ENCODE measurements around the gene SPDYE17. TPM values are rescaled to one million over a fixed set of nuclear protein-coding genes. Genes with fewer than 3 reads are reported as not detected.
A peak's percentile ranks its signal among the peaks of the same experiment; 100 is the strongest.
"Not testable (repeated sequence)": the region's sequence is repeated elsewhere in the genome, so short reads cannot be mapped to it uniquely, and the experiment has no call there.

Gene SPDYE17
- total RNA-seq, 2 donors from 2014 or later = not detected

DNA sequence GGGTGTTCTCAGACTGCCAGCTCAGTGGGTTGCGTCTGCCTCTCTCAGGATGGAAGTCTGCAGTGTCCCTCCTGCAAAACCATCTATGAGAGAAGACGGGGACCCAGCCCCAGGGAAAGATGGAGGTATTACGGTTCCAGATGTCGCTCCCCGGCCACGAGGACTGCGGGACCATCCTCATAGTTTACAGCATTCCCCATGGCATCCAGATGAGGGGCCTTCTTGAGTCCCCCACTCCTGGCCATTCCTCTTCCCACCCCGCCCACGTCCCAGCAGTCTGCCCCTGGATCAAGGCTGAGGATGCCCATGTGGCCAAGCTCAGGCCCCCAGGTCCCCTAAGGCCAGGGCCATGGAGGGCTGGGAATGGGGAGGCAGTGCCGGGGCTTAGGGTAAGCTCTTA, 28.9 kb downstream of the SPDYE17 start:
- not testable (repeated sequence) for ATAC-seq; H3K9me3 Mint-ChIP-seq; DNase-seq (ENCODE audit: low spot score in 2 of 2); H3K27ac Mint-ChIP-seq; H3K36me3 Mint-ChIP-seq

DNA sequence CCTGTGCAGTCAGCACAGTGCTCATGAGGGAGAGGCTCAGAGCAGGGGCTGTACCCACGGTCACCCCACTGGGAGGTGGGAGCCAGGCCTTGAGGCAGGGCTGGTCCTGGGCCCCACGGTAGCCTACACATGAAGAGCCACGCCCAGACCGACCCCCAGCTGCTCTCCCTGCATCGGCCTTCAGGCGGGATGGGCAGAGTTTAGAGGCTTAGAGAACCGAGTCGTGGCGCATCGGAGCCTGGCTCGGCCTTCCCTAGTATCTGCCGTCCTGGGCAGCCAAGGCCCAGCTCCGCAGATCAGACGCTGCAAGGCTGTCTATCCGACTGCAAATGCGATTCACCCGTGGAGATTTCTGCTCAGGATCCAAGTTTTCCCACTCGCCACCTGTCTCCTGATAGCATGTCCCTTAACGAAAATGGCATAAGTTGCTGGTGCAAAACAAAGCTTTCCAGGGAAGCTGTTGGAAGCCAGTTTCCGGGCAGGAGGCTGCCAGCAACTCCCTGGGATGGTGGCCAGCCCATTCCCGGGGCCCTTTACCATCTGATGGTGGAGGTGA, 29.4 kb downstream of the SPDYE17 start:
- not testable (repeated sequence) for ATAC-seq; H3K27ac Mint-ChIP-seq; H3K36me3 Mint-ChIP-seq; DNase-seq (ENCODE audit: low spot score in 2 of 2); H3K9me3 Mint-ChIP-seq

DNA sequence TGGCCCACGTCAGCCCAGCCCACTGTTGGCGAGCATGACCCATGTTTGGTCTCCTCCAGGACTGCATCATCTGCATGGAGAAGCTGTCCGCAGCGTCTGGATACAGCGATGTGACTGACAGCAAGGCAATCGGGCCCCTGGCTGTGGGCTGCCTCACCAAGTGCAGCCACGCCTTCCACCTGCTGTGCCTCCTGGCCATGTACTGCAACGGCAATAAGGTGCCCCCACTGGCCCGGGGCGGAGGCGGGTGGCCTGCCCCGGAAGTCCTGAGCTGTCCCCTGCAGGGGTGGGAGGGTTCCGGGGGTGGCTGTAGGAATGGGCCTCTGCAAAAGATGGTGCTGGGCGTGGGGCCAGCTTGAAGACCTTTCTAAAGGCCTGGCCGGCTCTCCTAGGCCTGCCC, 30.1 kb downstream of the SPDYE17 start:
- DNase-seq (ENCODE audit: low spot score in 2 of 2); H3K27ac Mint-ChIP-seq; H3K36me3 Mint-ChIP-seq; H3K9me3 Mint-ChIP-seq; ATAC-seq: not testable (repeated sequence)

DNA sequence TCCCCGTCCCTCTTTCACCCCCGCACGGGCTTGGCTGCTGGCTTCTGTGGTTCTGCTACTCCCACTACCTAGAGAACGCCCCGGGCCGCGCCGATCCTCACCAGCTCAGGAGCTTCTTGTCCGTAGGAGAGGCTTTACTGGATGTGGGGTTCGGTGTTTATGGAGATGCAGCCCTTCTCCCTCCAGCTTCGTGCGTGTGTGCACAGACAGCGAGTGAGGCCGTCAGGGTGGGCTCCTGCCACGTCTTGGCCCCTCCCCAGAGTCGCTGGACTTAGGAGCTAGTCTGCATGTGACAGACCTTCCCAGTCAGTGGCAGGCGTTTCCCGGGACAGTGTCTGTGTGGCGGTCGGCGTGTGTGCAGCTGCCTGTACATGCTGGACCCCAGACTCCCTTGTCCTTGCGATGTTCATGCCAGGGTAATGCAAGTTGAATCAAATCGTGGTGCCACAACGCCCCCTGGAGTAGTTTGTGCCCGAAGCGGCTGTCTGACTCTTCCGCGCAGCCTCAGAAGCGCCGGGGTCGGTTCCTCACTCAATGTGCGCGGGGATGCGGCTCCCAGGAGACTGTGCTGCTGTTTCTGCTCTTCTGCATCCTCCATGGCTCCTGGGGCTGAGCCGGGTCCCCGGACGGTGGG, 32.6 kb downstream of the SPDYE17 start:
- not testable (repeated sequence) for H3K36me3 Mint-ChIP-seq; DNase-seq (ENCODE audit: low spot score in 2 of 2); H3K27ac Mint-ChIP-seq; H3K9me3 Mint-ChIP-seq
- peak in 1 of 2 donors; percentile 37 for ATAC-seq

DNA sequence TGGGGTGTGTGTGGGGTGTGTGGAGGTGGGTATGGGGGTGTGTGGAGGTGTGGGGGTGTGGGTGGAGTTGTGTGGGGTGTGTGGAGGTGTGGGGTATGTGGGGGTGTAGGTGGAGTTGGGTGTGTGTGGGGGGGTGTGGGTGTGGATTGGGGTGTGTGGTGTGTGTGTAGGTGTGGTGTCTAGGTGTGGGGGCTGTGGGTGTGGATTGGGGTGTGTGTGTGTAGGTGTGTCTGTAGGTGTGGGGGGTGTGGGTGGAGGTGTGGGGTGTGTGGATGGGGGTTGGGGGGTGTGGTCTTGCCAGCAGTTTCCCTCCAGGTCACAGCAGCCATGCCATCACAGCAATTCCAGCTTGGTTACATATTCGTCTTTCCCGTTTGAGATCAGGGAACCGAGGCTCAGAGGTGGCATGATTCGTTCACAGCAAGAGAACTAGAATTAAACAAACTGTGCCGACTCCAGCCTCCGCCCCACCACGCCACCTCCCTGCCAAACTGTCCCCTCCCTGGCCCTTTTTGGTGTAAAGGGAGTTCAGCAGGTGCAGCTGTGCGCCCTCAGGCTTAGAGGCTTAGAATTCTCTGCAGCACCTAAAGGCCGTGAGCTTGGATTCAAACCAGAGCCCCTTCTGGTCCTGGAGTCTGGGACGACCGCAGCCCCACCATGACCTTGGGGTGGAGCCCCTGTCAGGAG, 33.3 kb downstream of the SPDYE17 start:
- not testable (repeated sequence) for H3K27ac Mint-ChIP-seq; H3K9me3 Mint-ChIP-seq; DNase-seq (ENCODE audit: low spot score in 2 of 2); H3K36me3 Mint-ChIP-seq
- peak; percentile 14 to 17 for ATAC-seq

DNA sequence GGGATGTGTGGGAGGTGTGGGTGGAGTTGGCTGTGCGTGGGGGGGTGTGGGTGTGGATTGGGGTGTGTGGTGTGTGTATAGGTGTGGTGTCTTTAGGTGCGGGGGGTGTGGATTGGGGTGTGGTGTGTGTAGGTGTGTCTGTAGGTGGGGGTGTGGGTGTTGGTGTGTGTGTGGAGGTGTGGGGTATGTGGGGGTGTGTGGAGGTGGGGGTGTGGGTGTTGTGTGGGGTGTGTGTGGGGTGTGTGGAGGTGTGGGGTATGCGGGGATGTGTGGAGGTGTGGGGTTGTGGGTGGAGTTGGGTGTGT, 33.9 kb downstream of the SPDYE17 start:
- no peak for ATAC-seq
- H3K36me3 Mint-ChIP-seq = no peaks in the 10 kb centered on the region
- no peak overlapping the region for H3K27ac Mint-ChIP-seq
- DNase-seq (ENCODE audit: low spot score in 2 of 2) = no peak
- no peaks in the 10 kb centered on the region for H3K9me3 Mint-ChIP-seq

DNA sequence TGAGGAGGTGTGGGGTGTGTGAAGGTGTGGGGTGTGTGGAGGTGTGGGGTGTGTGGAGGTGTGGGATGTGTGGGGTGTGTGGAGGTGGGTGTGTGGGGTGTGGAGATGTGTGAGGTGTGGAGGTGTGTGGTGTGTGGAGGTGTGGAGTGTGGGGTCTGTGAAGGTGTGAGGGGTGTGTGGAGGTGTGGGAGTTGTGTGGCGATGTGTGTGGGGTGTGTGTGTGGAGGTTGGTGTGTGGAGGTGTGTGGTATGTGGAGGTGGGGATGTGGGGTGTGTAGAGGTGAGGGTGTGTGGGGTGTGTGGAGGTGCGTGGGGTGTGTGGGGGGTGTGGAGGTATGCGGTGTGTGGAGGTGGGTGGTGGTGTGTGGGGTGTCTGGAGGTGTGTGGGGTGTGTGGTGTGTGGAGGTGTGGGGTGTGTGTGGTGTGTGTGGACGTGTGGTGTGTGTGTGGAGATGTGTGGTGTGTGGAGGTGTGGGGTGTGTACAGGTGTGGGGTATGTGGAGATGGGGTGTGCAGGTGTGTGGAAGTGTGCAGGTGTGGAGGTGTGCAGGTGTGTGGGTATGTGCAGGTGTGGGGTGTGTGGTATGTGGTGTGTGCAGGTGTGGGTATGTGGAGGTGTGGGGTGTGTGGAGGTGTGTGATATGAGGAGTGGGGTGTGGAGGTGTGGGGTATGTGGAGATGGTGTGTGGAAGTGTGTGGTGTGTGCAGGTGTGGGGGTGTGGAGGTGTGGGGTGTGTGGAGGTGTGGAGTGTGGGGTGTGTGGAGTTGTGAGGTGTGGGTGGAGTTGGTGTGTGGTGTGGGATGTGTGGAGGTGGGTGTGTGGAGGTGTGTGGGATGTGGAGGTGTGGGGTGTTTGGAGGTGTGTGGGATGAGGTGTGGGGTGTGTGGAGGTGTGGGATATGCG, 34.5 kb downstream of the SPDYE17 start:
- ATAC-seq (peak; percentile 22 to 25), DNase-seq (ENCODE audit: low spot score in 2 of 2) (no peak)
- H3K27ac Mint-ChIP-seq = no peak overlapping the region
- no peaks in the 10 kb centered on the region for H3K9me3 Mint-ChIP-seq
- no peaks in the 10 kb centered on the region for H3K36me3 Mint-ChIP-seq

DNA sequence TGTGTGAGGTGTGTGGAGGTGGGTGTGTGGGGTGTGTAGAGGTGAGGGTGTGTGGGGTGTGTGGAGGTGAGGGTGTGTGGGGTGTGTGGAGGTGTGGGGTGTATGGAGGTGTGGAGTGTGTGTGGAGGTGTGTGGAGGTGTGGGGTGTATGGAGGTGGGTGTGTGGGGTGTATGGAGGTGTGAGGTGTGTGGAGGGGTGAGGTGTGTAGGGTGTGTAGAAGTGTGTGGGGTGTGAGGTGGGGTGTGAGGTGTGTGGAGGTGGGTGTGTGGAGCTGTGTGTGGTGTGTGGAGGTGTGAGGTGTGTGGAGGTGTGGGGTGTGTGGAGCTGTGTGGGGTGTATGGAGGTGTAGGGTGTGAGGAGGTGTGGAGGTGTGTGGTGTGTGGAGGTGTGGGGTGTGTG, 35.2 kb downstream of the SPDYE17 start:
- H3K9me3 Mint-ChIP-seq; DNase-seq (ENCODE audit: low spot score in 2 of 2); H3K27ac Mint-ChIP-seq; H3K36me3 Mint-ChIP-seq: not testable (repeated sequence)
- peak; percentile 9 to 33 for ATAC-seq

DNA sequence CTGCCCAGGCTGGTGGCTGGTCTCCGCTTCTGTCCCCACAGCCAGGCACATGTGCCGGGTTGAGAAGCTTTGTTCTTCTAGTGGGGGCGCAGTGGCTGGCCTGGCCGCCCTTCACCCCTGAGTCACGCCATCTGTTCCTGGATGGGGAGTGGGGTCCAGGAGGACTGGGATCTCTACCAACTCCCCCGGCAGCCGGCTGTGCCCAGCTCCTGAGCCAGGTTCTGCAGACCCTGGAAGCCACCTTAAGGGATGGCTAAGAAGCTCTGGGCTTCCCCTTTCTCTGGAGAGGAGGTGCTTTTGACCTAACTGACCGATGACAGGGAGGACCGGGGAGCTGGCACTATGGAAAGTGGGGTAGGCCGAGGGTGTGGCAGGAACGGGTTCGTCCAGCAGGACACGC, 37.9 kb downstream of the SPDYE17 start:
- DNase-seq (ENCODE audit: low spot score in 2 of 2) = peak in 1 of 2 donors; percentile 35
- H3K36me3 Mint-ChIP-seq, H3K9me3 Mint-ChIP-seq, H3K27ac Mint-ChIP-seq, ATAC-seq: not testable (repeated sequence)

DNA sequence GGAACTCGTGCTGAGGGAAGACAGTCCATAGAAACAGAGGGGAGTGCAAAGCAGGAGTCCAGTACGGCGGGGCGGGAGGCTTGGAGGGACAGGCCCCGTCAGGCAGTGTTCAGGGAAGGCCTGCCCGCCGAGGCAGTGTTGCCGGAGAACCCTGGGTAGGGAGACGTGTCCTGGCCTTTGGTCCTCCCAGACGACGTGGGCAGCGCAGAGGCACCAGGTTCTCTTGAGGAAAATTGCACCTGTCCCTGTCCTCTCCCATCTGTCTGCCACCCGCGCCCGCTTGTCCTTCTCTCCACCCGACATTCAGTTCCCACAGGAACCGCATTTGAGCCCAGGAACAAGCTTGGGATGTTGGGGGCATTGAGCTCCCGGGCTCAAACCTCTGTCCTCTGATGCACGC, 38.3 kb downstream of the SPDYE17 start:
- DNase-seq (ENCODE audit: low spot score in 2 of 2); H3K27ac Mint-ChIP-seq; H3K9me3 Mint-ChIP-seq; H3K36me3 Mint-ChIP-seq; ATAC-seq: not testable (repeated sequence)

DNA sequence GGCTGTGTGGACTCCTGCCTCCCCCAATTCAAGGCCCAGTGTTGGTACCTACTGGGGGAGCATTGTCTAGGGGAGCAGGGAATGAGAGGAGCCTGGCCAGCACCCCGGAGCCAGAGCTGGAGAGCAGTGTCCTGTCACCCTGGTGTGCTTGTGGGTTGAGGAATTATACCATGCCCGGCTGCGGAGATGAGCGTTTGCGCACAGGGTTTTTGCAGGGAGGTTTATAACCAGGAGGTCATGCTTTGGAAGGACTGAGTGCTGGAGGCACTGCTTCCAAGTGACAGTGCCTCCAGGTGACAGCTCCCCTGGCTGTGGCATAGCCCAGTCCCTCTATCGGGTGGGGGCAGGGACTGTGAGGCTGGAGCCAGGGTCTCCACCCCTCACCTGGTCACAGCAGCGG, 39.3 kb downstream of the SPDYE17 start:
- H3K9me3 Mint-ChIP-seq; DNase-seq (ENCODE audit: low spot score in 2 of 2); H3K27ac Mint-ChIP-seq; ATAC-seq; H3K36me3 Mint-ChIP-seq: not testable (repeated sequence)

DNA sequence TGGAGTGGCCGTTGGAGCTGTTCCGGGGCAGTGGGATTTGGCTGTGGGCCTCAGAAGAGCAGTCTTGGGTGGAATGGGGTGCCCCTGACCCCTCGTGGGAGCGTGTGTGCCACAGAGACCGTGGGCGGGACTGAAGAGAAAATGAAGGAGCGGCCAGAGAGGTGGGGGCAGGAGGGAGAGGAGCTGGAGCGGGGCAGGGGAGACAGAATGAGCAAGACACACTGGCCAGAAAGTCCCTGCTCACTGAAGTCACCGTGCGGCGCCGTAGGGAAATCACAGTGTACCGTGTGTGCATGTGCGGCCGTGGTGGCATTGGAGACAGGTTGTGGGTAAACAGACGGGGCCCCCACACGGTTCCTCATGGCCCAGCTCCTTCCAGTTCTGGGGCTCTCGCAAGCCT, 40.0 kb downstream of the SPDYE17 start:
- not testable (repeated sequence) for H3K9me3 Mint-ChIP-seq; ATAC-seq; DNase-seq (ENCODE audit: low spot score in 2 of 2); H3K36me3 Mint-ChIP-seq; H3K27ac Mint-ChIP-seq

DNA sequence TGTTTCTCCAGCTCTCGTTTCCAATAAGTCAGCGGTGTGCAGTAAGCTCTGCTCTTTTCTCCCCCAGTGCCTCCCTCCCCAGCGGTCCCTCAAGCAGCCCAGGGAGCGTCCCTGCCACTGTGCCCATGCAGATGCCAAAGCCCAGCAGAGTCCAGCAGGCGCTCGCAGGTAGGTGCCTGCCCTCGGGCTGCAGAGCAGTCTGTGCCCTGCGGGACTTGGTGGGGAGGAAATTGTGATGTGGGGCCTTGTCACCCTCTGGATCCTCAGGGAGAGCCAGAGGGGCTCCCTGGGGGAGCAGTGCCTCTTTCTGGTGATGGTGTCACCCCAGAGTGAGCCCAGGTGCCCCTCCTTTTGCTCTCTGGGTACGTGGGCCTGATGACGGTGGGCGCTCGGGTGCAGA, 42.0 kb downstream of the SPDYE17 start:
- H3K27ac Mint-ChIP-seq; H3K9me3 Mint-ChIP-seq; DNase-seq (ENCODE audit: low spot score in 2 of 2); ATAC-seq; H3K36me3 Mint-ChIP-seq: not testable (repeated sequence)

DNA sequence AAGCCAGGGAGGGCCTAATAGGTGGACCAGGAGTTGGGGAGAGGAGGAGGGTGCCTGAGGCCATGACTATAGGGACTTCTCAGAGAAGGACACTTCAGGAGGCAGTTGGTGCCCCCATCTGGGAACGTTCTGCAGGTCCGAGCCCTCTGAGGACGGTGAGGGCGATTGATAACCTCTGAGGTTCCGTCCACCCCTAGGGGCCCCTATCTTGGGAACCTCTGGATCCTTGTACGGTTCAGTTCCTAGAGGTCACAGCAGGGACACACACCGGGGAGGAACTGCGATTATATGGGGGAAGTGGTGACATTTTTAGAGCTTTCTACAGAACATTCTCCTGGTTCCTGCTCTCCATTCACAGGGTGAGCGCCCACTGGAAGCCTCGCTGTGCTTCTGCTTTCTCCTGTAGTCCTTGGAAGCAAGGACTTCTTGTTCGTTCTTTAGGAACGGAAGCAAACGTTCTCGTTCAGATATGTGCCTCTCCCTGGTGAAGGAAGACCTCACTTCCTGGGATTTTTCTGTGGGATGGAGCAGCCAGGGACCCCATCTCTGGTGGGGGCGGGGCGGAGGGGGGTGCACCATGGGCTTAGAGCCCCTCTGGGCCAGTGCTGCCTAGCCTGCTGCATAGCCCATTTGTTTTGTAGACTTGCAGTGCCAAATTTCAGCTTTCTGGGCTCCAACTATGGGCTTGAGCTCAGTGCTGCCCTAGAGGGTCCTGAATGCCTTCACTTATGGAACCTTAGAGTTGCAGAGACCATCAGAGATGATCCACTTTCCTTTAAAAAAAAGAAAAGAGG, 46.0 kb downstream of the SPDYE17 start:
- H3K9me3 Mint-ChIP-seq; ATAC-seq; H3K36me3 Mint-ChIP-seq; H3K27ac Mint-ChIP-seq; DNase-seq (ENCODE audit: low spot score in 2 of 2): not testable (repeated sequence)

DNA sequence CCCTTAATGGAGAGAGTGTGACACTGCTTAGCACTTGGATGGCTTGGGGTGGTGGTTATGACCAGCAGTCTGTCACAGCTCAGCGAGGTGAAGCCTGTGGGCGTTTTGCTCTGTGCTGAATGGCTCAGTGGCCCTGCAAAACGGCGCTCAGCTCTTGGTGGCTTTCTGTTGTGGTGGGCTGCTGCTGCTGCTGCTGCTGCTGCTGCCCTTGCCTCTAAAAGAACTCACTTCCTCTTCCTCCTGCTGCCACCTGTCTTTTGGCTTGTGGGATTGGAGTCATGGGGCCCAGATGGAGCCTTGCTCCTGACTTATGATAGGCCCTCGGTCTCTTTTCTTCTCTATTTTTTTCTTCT, 47.4 kb downstream of the SPDYE17 start:
- H3K27ac Mint-ChIP-seq; H3K9me3 Mint-ChIP-seq; H3K36me3 Mint-ChIP-seq; DNase-seq (ENCODE audit: low spot score in 2 of 2): not testable (repeated sequence)
- ATAC-seq = peak; percentile 98

DNA sequence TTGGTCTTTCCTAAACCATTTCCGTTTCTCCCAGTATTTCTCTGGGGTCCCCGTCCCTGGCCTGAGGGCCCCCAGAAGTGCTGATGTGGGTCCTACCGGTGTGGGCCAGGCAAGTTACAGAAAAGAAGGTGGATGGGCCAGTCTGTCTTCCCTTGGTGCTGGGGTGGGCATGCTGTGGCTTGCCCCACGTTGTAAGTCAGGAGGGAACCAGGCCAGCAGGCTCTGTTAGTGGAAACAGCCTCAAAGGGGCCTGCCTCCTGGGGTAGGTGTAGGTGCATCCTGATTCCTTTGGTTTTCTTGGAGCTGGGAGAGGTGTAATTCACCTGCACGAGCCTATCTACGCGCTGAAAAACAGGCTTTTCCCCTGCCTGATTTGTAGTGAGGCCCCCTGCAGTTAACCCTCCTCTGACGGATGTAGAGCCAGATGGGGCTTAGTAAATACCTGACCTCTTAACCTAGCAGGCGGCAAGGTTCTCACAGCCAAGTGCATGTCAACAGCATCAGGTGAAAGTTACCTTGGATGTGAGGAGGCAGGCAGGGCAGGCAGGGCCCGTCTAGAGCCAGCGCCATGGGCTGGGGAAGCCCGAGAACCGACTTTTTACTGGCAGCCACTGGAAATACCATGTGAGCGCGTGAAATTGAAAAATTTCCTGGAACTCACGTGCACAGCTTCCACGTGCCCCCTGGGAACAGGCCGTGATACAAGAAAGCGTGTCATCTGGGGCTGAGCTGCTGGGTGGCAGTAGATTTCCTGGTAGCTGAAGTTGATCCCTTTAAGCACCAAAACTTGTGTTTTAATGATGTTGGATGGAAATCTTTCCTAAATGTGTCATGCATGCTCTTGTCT, 48.0 kb downstream of the SPDYE17 start:
- not testable (repeated sequence) for H3K27ac Mint-ChIP-seq; DNase-seq (ENCODE audit: low spot score in 2 of 2); H3K9me3 Mint-ChIP-seq; H3K36me3 Mint-ChIP-seq
- peak in 1 of 2 donors; percentile 42 for ATAC-seq

Data from activated naive CD4-positive, alpha-beta T cell treated with anti-CD3 and anti-CD28 coated beads, Interleukin-2, amount 50 U/mL, for 72 hours (primary cell).